Measurements from ENCODE around the gene VPS13D.

The VPS13D gene

GRCh38 chr1:12435639-12436344, 206.0 kb downstream of the VPS13D start:
- H3K9ac ChIP-seq (ENCODE audit: low read length) = no peak overlapping the region
- no peaks in the 10 kb centered on the region for H3K36me3 ChIP-seq (ENCODE audit: control insufficient read depth, insufficient read depth, low read length)
- H3K9me3 ChIP-seq (ENCODE audit: control insufficient read depth, low read length) = no peaks in the 10 kb centered on the region
- no peak overlapping the region for H3K4me3 ChIP-seq (ENCODE audit: low read length)
- H3K4me1 ChIP-seq (ENCODE audit: control insufficient read depth, insufficient read depth, low read length) = peaks cover 18% of the 10 kb centered on the region
- no peaks in the 10 kb centered on the region for H3K27me3 ChIP-seq (ENCODE audit: control insufficient read depth, insufficient read depth, low read length)

- H3K27me3 ChIP-seq (ENCODE audit: control insufficient read depth, insufficient read depth, low read length) = no peaks in the 10 kb centered on the region
- H3K9me3 ChIP-seq (ENCODE audit: control insufficient read depth, low read length) = no peaks in the 10 kb centered on the region
- H3K9ac ChIP-seq (ENCODE audit: low read length) = no peak overlapping the region
- no peaks in the 10 kb centered on the region for H3K36me3 ChIP-seq (ENCODE audit: control insufficient read depth, insufficient read depth, low read length)
- peaks cover 18% of the 10 kb centered on the region for H3K4me1 ChIP-seq (ENCODE audit: control insufficient read depth, insufficient read depth, low read length)
- H3K4me3 ChIP-seq (ENCODE audit: low read length) = no peak overlapping the region
Observed at GRCh38 chr1:12436345-12436658, 206.5 kb downstream of the VPS13D start.

GRCh38 chr1:12436817-12437599, 207.2 kb downstream of the VPS13D start:
- H3K4me1 ChIP-seq (ENCODE audit: control insufficient read depth, insufficient read depth, low read length) = peaks cover 18% of the 10 kb centered on the region
- no peak overlapping the region for H3K4me3 ChIP-seq (ENCODE audit: low read length)
- no peak overlapping the region for H3K9ac ChIP-seq (ENCODE audit: low read length)
- H3K27me3 ChIP-seq (ENCODE audit: control insufficient read depth, insufficient read depth, low read length) = no peaks in the 10 kb centered on the region
- no peaks in the 10 kb centered on the region for H3K36me3 ChIP-seq (ENCODE audit: control insufficient read depth, insufficient read depth, low read length)
- H3K9me3 ChIP-seq (ENCODE audit: control insufficient read depth, low read length) = no peaks in the 10 kb centered on the region

- peaks cover 18% of the 10 kb centered on the region for H3K4me1 ChIP-seq (ENCODE audit: control insufficient read depth, insufficient read depth, low read length)
- no peaks in the 10 kb centered on the region for H3K27me3 ChIP-seq (ENCODE audit: control insufficient read depth, insufficient read depth, low read length)
- H3K9ac ChIP-seq (ENCODE audit: low read length) = no peak overlapping the region
- H3K36me3 ChIP-seq (ENCODE audit: control insufficient read depth, insufficient read depth, low read length) = no peaks in the 10 kb centered on the region
- H3K9me3 ChIP-seq (ENCODE audit: control insufficient read depth, low read length) = no peaks in the 10 kb centered on the region
- H3K4me3 ChIP-seq (ENCODE audit: low read length) = no peak overlapping the region
Observed at GRCh38 chr1:12437629-12438028, 207.8 kb downstream of the VPS13D start.

GRCh38 chr1:12438349-12438924, 208.6 kb downstream of the VPS13D start:
- H3K4me1 ChIP-seq (ENCODE audit: control insufficient read depth, insufficient read depth, low read length) = peaks cover 10% of the 10 kb centered on the region
- no peaks in the 10 kb centered on the region for H3K27me3 ChIP-seq (ENCODE audit: control insufficient read depth, insufficient read depth, low read length)
- H3K9ac ChIP-seq (ENCODE audit: low read length) = no peak overlapping the region
- no peaks in the 10 kb centered on the region for H3K36me3 ChIP-seq (ENCODE audit: control insufficient read depth, insufficient read depth, low read length)
- H3K9me3 ChIP-seq (ENCODE audit: control insufficient read depth, low read length) = no peaks in the 10 kb centered on the region
- H3K4me3 ChIP-seq (ENCODE audit: low read length) = no peak overlapping the region

GRCh38 chr1:12439073-12439472, 209.2 kb downstream of the VPS13D start:
- Histone ChIP-seq H3K27me3 (ENCODE audit: control insufficient read depth, insufficient read depth, low read length) (no peaks in the 10 kb centered on the region), H3K36me3 (ENCODE audit: control insufficient read depth, insufficient read depth, low read length) (no peaks in the 10 kb centered on the region), H3K9me3 (ENCODE audit: control insufficient read depth, low read length) (no peaks in the 10 kb centered on the region), H3K4me3 (ENCODE audit: low read length) (no peak overlapping the region), H3K9ac (ENCODE audit: low read length) (no peak overlapping the region), H3K4me1 (ENCODE audit: control insufficient read depth, insufficient read depth, low read length) (peaks cover 4% of the 10 kb centered on the region)

- H3K9me3 ChIP-seq (ENCODE audit: control insufficient read depth, low read length) = no peaks in the 10 kb centered on the region
- no peaks in the 10 kb centered on the region for H3K27me3 ChIP-seq (ENCODE audit: control insufficient read depth, insufficient read depth, low read length)
- H3K9ac ChIP-seq (ENCODE audit: low read length) = no peak overlapping the region
- no peak overlapping the region for H3K4me3 ChIP-seq (ENCODE audit: low read length)
- no peaks in the 10 kb centered on the region for H3K36me3 ChIP-seq (ENCODE audit: control insufficient read depth, insufficient read depth, low read length)
- H3K4me1 ChIP-seq (ENCODE audit: control insufficient read depth, insufficient read depth, low read length) = no peaks in the 10 kb centered on the region
Observed at GRCh38 chr1:12441414-12442105, 211.7 kb downstream of the VPS13D start.

GRCh38 chr1:12442217-12442616, 212.4 kb downstream of the VPS13D start:
- no peaks in the 10 kb centered on the region for H3K4me1 ChIP-seq (ENCODE audit: control insufficient read depth, insufficient read depth, low read length)
- H3K36me3 ChIP-seq (ENCODE audit: control insufficient read depth, insufficient read depth, low read length) = no peaks in the 10 kb centered on the region
- H3K9ac ChIP-seq (ENCODE audit: low read length) = no peak overlapping the region
- no peaks in the 10 kb centered on the region for H3K27me3 ChIP-seq (ENCODE audit: control insufficient read depth, insufficient read depth, low read length)
- H3K9me3 ChIP-seq (ENCODE audit: control insufficient read depth, low read length) = no peaks in the 10 kb centered on the region
- no peak overlapping the region for H3K4me3 ChIP-seq (ENCODE audit: low read length)

GRCh38 chr1:12443151-12443550, 213.3 kb downstream of the VPS13D start:
- H3K4me3 ChIP-seq (ENCODE audit: low read length) = no peak overlapping the region
- no peak overlapping the region for H3K9ac ChIP-seq (ENCODE audit: low read length)
- no peaks in the 10 kb centered on the region for H3K36me3 ChIP-seq (ENCODE audit: control insufficient read depth, insufficient read depth, low read length)
- no peaks in the 10 kb centered on the region for H3K27me3 ChIP-seq (ENCODE audit: control insufficient read depth, insufficient read depth, low read length)
- peaks cover 6% of the 10 kb centered on the region for H3K4me1 ChIP-seq (ENCODE audit: control insufficient read depth, insufficient read depth, low read length)
- H3K9me3 ChIP-seq (ENCODE audit: control insufficient read depth, low read length) = no peaks in the 10 kb centered on the region

GRCh38 chr1:12444329-12444841, 214.6 kb downstream of the VPS13D start:
- Histone ChIP-seq H3K4me1 (ENCODE audit: control insufficient read depth, insufficient read depth, low read length) (peaks cover 18% of the 10 kb centered on the region), H3K9ac (ENCODE audit: low read length) (no peak overlapping the region), H3K27me3 (ENCODE audit: control insufficient read depth, insufficient read depth, low read length) (no peaks in the 10 kb centered on the region), H3K4me3 (ENCODE audit: low read length) (no peak overlapping the region), H3K36me3 (ENCODE audit: control insufficient read depth, insufficient read depth, low read length) (no peaks in the 10 kb centered on the region), H3K9me3 (ENCODE audit: control insufficient read depth, low read length) (no peaks in the 10 kb centered on the region)

GRCh38 chr1:12445257-12445656, 215.4 kb downstream of the VPS13D start:
- Histone ChIP-seq H3K9me3 (ENCODE audit: control insufficient read depth, low read length) (no peaks in the 10 kb centered on the region), H3K27me3 (ENCODE audit: control insufficient read depth, insufficient read depth, low read length) (no peaks in the 10 kb centered on the region), H3K36me3 (ENCODE audit: control insufficient read depth, insufficient read depth, low read length) (no peaks in the 10 kb centered on the region), H3K4me3 (ENCODE audit: low read length) (no peak overlapping the region), H3K4me1 (ENCODE audit: control insufficient read depth, insufficient read depth, low read length) (peaks cover 19% of the 10 kb centered on the region), H3K9ac (ENCODE audit: low read length) (no peak overlapping the region)

- Histone ChIP-seq H3K27me3 (ENCODE audit: control insufficient read depth, insufficient read depth, low read length) (no peaks in the 10 kb centered on the region), H3K4me1 (ENCODE audit: control insufficient read depth, insufficient read depth, low read length) (peaks cover 19% of the 10 kb centered on the region), H3K9me3 (ENCODE audit: control insufficient read depth, low read length) (no peaks in the 10 kb centered on the region), H3K9ac (ENCODE audit: low read length) (no peak overlapping the region), H3K36me3 (ENCODE audit: control insufficient read depth, insufficient read depth, low read length) (no peaks in the 10 kb centered on the region), H3K4me3 (ENCODE audit: low read length) (no peak overlapping the region)
Observed at GRCh38 chr1:12446593-12446992, 216.8 kb downstream of the VPS13D start.

Data from mucosa of stomach (tissue), 1 donor.